22Rv1 (cell line): ENCODE data around the gene FCHSD1.

Experiments
- CTCF ChIP-seq: fragments of 450-650 bp; IDR thresholded peaks from 2 replicates; pipeline ENCODE4 v1.5.1; 2017; ENCODE audit warnings: mild to moderate bottlenecking
- ZFX ChIP-seq: fragments of 450-650 bp; IDR thresholded peaks from 2 replicates; pipeline ENCODE4 v1.6.1; 2017; ENCODE audit warnings: antibody characterized with exemption, borderline replicate concordance

- TF ChIP-seq CTCF, result no peak
- TF ChIP-seq ZFX, result no peak
Measured at GRCh38 chr5:141692919-141693725, 41.9 kb upstream of the FCHSD1 start.
